ENCODE measurements around the gene SMYD3.

GRCh38 chr1:246306415-246307037 is 200.6 kb downstream of the SMYD3 start:
- TF ChIP-seq CTCF (IDR thresholded peaks at IDR 0.05), result no peak
- no peak for TF ChIP-seq POLR2A (IDR thresholded peaks at IDR 0.05)
